Body of pancreas (tissue), 4 donors: ENCODE measurements around the gene DAB1.

Experiments used
- CTCF ChIP-seq, 7 experiments: fragments of 450-650 bp in 4 of 7; fragments of 200-600 bp in 3 of 7; sonication (generic) in 3 of 7; IDR thresholded peaks; one replicate each; pipeline ENCODE4 v1.5.1; 2016 to 2019; ENCODE audit warnings: antibody characterized with exemption in 7 of 7
- POLR2A ChIP-seq, 3 donors: fragments of 450-650 bp; IDR thresholded peaks; one replicate each; pipeline ENCODE4 v1.6.1; 2016; ENCODE audit warnings: antibody characterized with exemption in 3 of 3, mild to moderate bottlenecking in 2 of 3

GRCh38 chr1:57281324-57281723 lies 142.5 kb downstream of the DAB1 start:
- TF ChIP-seq CTCF (IDR thresholded peaks at IDR 0.05) (no peak), POLR2A (IDR thresholded peaks at IDR 0.05) (no peak)
